Measurements from ENCODE around the gene PNMT. TPM values are rescaled to one million over a fixed set of nuclear protein-coding genes. Genes with fewer than 3 reads are reported as not detected.

Gene PNMT, protein sequence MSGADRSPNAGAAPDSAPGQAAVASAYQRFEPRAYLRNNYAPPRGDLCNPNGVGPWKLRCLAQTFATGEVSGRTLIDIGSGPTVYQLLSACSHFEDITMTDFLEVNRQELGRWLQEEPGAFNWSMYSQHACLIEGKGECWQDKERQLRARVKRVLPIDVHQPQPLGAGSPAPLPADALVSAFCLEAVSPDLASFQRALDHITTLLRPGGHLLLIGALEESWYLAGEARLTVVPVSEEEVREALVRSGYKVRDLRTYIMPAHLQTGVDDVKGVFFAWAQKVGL
- total RNA-seq (2021; fragmentation: NEBNext Ultra II Directional; extraction: Animal tissue kit (Norgen Biotek cat#: 25700)) (4.4 and 5.6 TPM in 2 replicates), polyA plus RNA-seq (2011; rRNA removed) (10.5 and 10.9 TPM in 2 replicates), polyA minus RNA-seq (2011; rRNA and poly(A)+ RNA removed) (0.95 and 1.4 TPM in 2 replicates)
- polyA plus RNA-seq (2011; cell fraction: cytosol; rRNA removed): 8.1 TPM
- 10.0 TPM for polyA plus RNA-seq (2011; cell fraction: nucleus; rRNA removed)
- polyA plus RNA-seq (2012, experiment 1 of 2): 4.3 to 8.6 TPM (median 7.6 TPM) in 4 replicates
- polyA plus RNA-seq (2012, experiment 2 of 2): 5.6 TPM
- polyA plus RNA-seq (2013, experiment 1 of 2): 3.4 TPM
- polyA plus RNA-seq (2013, experiment 2 of 2): 3.4 TPM
- 4.9 TPM for polyA minus RNA-seq (2011; cell fraction: cytosol; rRNA and poly(A)+ RNA removed)
- polyA minus RNA-seq (2011; cell fraction: nucleus; rRNA and poly(A)+ RNA removed): 1.7 TPM
- long read RNA-seq, experiment 1, partial matches to known transcripts: 2 of 7 reads
- long read RNA-seq, experiment 1, other reads (novel, unspliced or antisense): 2 of 7 reads
- long read RNA-seq, experiment 2, partial matches to known transcripts: 0 of 2 reads
- long read RNA-seq, experiment 2, other reads (novel, unspliced or antisense): 1 of 2 reads

- Histone ChIP-seq H2BK20ac (ENCODE audit: low read length) (no peak within 1 kb of the TSS), H3K18ac (ENCODE audit: extremely low read depth, low read length) (peak within 1 kb of the TSS; percentile 93), H2BK12ac (ENCODE audit: low read depth, low read length) (peak within 1 kb of the TSS; percentile 84; the same call in 1 of the 2 replicates), H4K8ac (ENCODE audit: extremely low read depth, insufficient read depth, low read length) (peak within 1 kb of the TSS; percentile 30), H4K91ac (replicated peaks; ENCODE audit: insufficient read length, low read length) (peak within 1 kb of the TSS; percentile 49), H3K27me3 (replicated peaks in 1 of 4; ENCODE audit: control insufficient read depth in 3 of 4, extremely low read depth in 1 of 4, insufficient read depth in 3 of 4, low read length in 3 of 4) (peaks cover 0 to 25% (median 6%) of the 10 kb centered on the region in 4 experiments; a peak in 4 of 7 replicates), H3K14ac (ENCODE audit: insufficient read length) (no peak within 1 kb of the TSS), H2AK5ac (ENCODE audit: low read depth, low read length) (no peak within 1 kb of the TSS), H3K4me3 (ENCODE audit: extremely low read depth in 1 of 4, insufficient read depth in 2 of 4, low read depth in 3 of 4, low read length in 4 of 4) (peak within 1 kb of the TSS; percentile 29 to 67 (median 32)), H2BK15ac (ENCODE audit: low read length) (no peak within 1 kb of the TSS; the same call in 1 of the 2 replicates), H3K4me1 (replicated peaks in 1 of 4; ENCODE audit: control insufficient read depth in 3 of 4, insufficient read depth in 4 of 4, low read length in 3 of 4) (peaks cover 0 to 43% (median 36%) of the 10 kb centered on the region in 4 experiments; a peak in 6 of 7 replicates), H3K23ac (ENCODE audit: insufficient read length) (no peak within 1 kb of the TSS), H4K5ac (ENCODE audit: insufficient read length, low read depth, low read length) (no peak within 1 kb of the TSS), H3K9ac (replicated peaks in 1 of 4; ENCODE audit: extremely low read depth in 1 of 4, low read depth in 3 of 4, low read length in 3 of 4) (peak within 1 kb of the TSS in 1 of 4 experiments; percentile 36; a peak in 1 of 7 replicates), H3K79me2 (ENCODE audit: control insufficient read depth in 1 of 2, insufficient read depth in 2 of 2, low read length in 2 of 2) (no peaks in the 10 kb centered on the region), H3K4me2 (ENCODE audit: insufficient read depth in 1 of 2, low read depth in 2 of 2, low read length in 2 of 2) (peak within 1 kb of the TSS; percentile 70 to 79), H2AFZ (ENCODE audit: low read length) (no peak within 1 kb of the TSS), H3K56ac (replicated peaks; ENCODE audit: insufficient read length, low read depth, low read length) (no peak within 1 kb of the TSS), H3K79me1 (ENCODE audit: low read depth, low read length) (no peaks in the 10 kb centered on the region), H2BK5ac (ENCODE audit: low read depth, low read length) (0 out of 2 replicates have a peak within 1 kb of the TSS, but pooled peaks have one; percentile 18), H4K20me1 (replicated peaks in 1 of 2; ENCODE audit: control insufficient read depth in 1 of 2, insufficient read depth in 2 of 2, low read length in 2 of 2) (peaks cover 0 to 2% of the 10 kb centered on the region in 2 experiments), H3K9me3 (ENCODE audit: insufficient read depth in 2 of 2, low read depth in 1 of 2, low read length in 1 of 2) (no peaks in the 10 kb centered on the region), H3K4ac (replicated peaks; ENCODE audit: insufficient read length, low read depth, low read length) (no peak within 1 kb of the TSS), H3K27ac (ENCODE audit: low read depth, low read length) (no peak within 1 kb of the TSS), H3K36me3 (ENCODE audit: control insufficient read depth in 2 of 4, insufficient read depth in 4 of 4, low read length in 3 of 4) (no peaks in the 10 kb centered on the region), H2BK120ac (replicated peaks; ENCODE audit: low read depth, low read length) (no peak within 1 kb of the TSS), H3K23me2 (ENCODE audit: low read depth, low read length) (peaks cover 11% of the 10 kb centered on the region; the same call in 1 of the 2 replicates)
- POLR2A ChIA-PET (ENCODE audit: partially characterized antibody): interaction anchor here (0.7 to 32.5 kb wide), 12 partner anchors 8 to 87 kb away, joined by 3 to 708 read pairs (median 4); partner anchors contain the start of genes ERBB2, MIEN1 and PGAP3
- 5% methylated on average over 32 of the region's 85 CpGs; no CpG with 5 or more reads in 1 of the 2 experiments for WGBS, 2 experiments (ENCODE audit: extremely low coverage in 1 of 2, insufficient coverage in 1 of 2, insufficient read length in 1 of 2, insufficient replicate concordance in 2 of 2, low coverage in 1 of 2, low lambda C conversion rate in 2 of 2, missing lambda C conversion rate in 1 of 2)
- FAIRE-seq: no peak
- CTCF ChIA-PET (ENCODE audit: partially characterized antibody): interaction anchor here (1.1 to 52.4 kb wide), 12 partner anchors 8 to 120 kb away, joined by 3 to 1885 read pairs (median 7); partner anchors contain the start of genes ERBB2, MIEN1, PGAP3 and PPP1R1B
- peak in 1 of 2 experiments; percentile 87 for DNase-seq (ENCODE audit: low read depth in 1 of 2, low spot score in 2 of 2)
- peak; percentile 79 for TF ChIP-seq ASH2L (IDR thresholded peaks at IDR 0.05; ENCODE audit: low read length)
- TF ChIP-seq RFX5 (IDR thresholded peaks at IDR 0.05; ENCODE audit: borderline replicate concordance, low read depth, low read length): no peak
- no peak for TF ChIP-seq SP1 (IDR thresholded peaks at IDR 0.05; ENCODE audit: low read depth, low read length)
- TF ChIP-seq HDAC2 (IDR thresholded peaks at IDR 0.05; ENCODE audit: borderline replicate concordance in 1 of 2, low read depth in 2 of 2, low read length in 2 of 2): peak; percentile 28 to 44; a peak in 2 of 4 replicates
Measured at GRCh38 chr17:39667945-39668924, at the start of gene PNMT. Gene PNMT, plus strand, starts transcription at chr17:39668453. Its CDS starts 23 bp downstream, at chr17:39668476.
